Articular chondrocyte of knee joint (primary cell): Measurements from ENCODE around the gene COPS9. TPM values are rescaled to one million over a fixed set of nuclear protein-coding genes. Genes with fewer than 3 reads are reported as not detected.

Source experiments
- total RNA-seq: library from RNA; depleted of rRNA; stranded (reverse); fragments of >200 nt; gene quantifications from 2 replicates; pipeline ENCODE4 v1.2.3, GENCODE V29; 2012

Gene COPS9
- 73.0 and 73.5 TPM in 2 replicates for total RNA-seq

GRCh38 chr2:240136013-240136670 is at the start of gene COPS9:
Gene COPS9, minus strand, starts transcription at chr2:240136305. Its CDS starts 21 bp downstream, at chr2:240136284.

GRCh38 chr2:240140511-240140910 is 4.4 kb upstream of the COPS9 start, which contains the start of gene OTOS:
Gene OTOS, minus strand, starts transcription at chr2:240140658. Its CDS starts 332 bp downstream, at chr2:240140326.

Other genes with a start within 250 kb of the COPS9 start
- 91.4 and 107 TPM in 2 replicates for gene NDUFA10, start 111.0 kb downstream of the COPS9 start, total RNA-seq
- gene OR6B2, start 105.9 kb downstream of the COPS9 start, total RNA-seq: not detected in 2 replicates
- gene OR6B3, start 82.8 kb downstream of the COPS9 start, total RNA-seq: not detected in 2 replicates
- not detected in 2 replicates for gene OTOS, start 4.4 kb upstream of the COPS9 start, total RNA-seq